Neural cell (in vitro differentiated cells): Measurements from ENCODE around the gene GNL2.

Experiments used
- POLR2AphosphoS5 ChIP-seq: IDR thresholded peaks from 2 replicates; pipeline ENCODE4 v1.6.1; 2012
- TF ChIP-seq, protein P1 (sequence below): fragments of 450-650 bp; IDR thresholded peaks from 2 replicates; pipeline ENCODE4 v1.5.1; 2014; ENCODE audit warnings: antibody characterized with exemption, mild to moderate bottlenecking, moderate library complexity; ENCODE audit not compliant: poor library complexity, severe bottlenecking

DNA sequence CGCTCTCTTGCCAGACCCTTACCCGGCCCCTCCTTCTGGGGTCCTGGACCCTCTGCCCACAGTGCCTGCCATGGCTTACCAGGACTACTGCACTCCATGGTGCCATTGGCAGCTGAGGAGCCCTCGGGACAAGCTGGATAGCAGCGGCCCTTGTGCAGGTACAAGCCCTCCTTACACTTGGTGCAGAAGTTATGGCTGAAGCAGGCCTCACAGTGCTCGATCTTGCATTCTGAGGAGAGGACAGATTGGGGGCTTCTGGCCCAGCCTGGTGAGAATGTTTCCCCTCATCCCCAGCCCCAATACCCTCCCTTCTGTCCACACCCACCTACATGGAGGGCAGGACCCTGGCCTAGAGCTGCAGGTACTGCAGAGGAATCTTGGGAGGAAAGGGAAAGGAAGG is 18.4 kb upstream of the GNL2 start:
- TF ChIP-seq, protein P1, sequence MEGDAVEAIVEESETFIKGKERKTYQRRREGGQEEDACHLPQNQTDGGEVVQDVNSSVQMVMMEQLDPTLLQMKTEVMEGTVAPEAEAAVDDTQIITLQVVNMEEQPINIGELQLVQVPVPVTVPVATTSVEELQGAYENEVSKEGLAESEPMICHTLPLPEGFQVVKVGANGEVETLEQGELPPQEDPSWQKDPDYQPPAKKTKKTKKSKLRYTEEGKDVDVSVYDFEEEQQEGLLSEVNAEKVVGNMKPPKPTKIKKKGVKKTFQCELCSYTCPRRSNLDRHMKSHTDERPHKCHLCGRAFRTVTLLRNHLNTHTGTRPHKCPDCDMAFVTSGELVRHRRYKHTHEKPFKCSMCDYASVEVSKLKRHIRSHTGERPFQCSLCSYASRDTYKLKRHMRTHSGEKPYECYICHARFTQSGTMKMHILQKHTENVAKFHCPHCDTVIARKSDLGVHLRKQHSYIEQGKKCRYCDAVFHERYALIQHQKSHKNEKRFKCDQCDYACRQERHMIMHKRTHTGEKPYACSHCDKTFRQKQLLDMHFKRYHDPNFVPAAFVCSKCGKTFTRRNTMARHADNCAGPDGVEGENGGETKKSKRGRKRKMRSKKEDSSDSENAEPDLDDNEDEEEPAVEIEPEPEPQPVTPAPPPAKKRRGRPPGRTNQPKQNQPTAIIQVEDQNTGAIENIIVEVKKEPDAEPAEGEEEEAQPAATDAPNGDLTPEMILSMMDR = no peak
- TF ChIP-seq POLR2AphosphoS5 = no peak
